GM12864 (cell line): ENCODE measurements around the gene SUN5.
"Not testable (repeated sequence)": the region's sequence is repeated elsewhere in the genome, so short reads cannot be mapped to it uniquely, and the experiment has no call there.

Experiments used
- DNase-seq: peaks from one replicate; pipeline ENCODE4 v3.0.0-alpha.2; 2011; ENCODE audit warnings: low read depth
- H3K4me3 ChIP-seq: 2 replicates; pipeline ENCODE4 v1.5.1; 2011; ENCODE audit warnings: mild to moderate bottlenecking, low read depth, low read length, control low read depth
- CTCF ChIP-seq: IDR thresholded peaks from 2 replicates; pipeline ENCODE4 v1.5.1; 2011; ENCODE audit warnings: low read depth, mild to moderate bottlenecking, moderate library complexity, low read length, control low read depth, inconsistent platforms; ENCODE audit errors: missing control alignments

Gene SUN5

DNA sequence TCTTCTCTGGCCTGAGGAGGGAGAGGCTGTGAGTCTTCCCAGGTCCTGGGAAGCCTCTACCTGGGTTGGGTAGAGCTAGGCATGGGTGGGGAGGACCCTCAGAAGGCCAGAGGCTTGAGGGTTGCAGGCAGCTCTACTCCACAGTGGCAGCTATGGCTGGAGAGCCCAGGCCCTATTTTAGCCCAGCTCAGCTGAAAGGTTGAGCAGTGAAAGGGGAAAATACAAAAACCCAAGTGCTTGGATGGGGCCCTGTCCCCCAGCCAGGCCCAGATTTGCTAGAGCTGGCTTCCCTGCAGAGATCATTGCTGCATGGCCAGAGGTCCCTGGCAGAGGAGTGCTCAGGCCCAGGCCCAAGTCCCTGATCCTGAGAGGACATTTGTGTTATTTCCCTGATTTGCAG lies 45.7 kb downstream of the SUN5 start:
- no peak for DNase-seq
- TF ChIP-seq CTCF, result no peak

DNA sequence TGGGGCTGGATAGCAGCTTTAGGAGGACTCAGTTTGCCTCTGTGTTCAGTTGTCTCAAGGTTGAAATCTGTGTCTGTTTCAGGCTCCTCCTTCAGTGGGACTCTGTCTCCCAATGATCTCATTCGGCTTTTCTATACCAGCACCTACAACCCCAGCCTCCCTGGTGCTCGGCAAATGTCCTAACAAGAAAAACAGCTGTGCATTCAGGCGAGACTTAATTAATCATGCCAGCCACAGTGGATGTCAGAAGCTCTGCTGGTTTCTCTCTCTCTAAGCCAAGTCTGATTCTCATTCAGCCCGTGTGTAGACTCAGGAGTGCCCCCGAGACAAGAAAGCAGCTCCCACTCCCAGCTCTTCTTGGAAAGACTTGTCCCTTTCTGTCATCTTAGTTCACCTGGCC lies 46.8 kb downstream of the SUN5 start:
- TF ChIP-seq CTCF, result no peak
- no peak overlapping the region for H3K4me3 ChIP-seq
- no peak for DNase-seq

More for the DNA sequence above, 45.7 kb downstream of the SUN5 start:
- H3K4me3 ChIP-seq, result no peak overlapping the region

DNA sequence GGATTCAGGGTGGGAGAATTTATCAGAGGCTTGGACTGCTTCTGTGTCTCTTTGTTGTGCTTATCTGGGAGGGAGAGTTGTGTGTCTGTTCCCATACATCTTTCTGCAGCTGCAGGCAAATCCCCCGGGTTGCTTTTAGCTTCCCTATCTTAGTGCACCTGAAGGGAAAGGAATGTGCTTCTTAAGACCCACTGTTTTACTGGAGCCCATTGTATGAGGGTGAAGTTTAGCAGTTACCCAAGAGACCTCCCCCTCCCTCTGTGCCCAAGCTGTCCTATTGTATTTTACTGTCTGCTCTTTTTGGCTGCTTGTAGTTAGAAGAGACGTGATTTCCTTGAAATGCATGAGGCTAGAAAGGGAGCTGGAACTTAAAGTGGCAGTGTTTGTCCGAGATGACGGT lies 53.7 kb downstream of the SUN5 start:
- DNase-seq, H3K4me3 ChIP-seq: not testable (repeated sequence)

DNA sequence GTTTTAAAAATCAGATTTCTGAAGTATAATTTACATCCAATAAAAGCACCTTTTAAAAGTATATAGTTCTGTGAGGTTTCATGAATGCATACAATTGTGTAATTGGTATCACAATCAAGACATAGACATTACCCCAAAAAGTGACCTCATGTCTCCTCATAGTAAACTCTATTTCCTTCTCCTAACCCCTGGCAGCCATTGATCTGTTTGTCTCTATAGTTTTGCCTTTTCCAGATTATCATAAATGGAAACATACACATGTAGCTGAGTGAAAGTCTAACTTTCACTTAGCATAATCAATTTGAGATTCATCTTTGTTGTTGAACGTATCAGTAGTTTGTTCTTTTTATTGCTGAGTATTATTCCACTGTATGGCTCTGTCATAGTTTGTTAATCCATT lies 57.6 kb downstream of the SUN5 start:
- no peak for DNase-seq
- H3K4me3 ChIP-seq, result no peak overlapping the region
- TF ChIP-seq CTCF, result no peak

GRCh38 chr20:32945710-32946221 lies 58.5 kb downstream of the SUN5 start:
- no peak for DNase-seq
- peak; percentile 53 for TF ChIP-seq CTCF
- H3K4me3 ChIP-seq, result no peak overlapping the region

GRCh38 chr20:32943490-32944052 lies 60.7 kb downstream of the SUN5 start:
- DNase-seq, result no peak
- TF ChIP-seq CTCF, result no peak
- H3K4me3 ChIP-seq, result no peak overlapping the region

- H3K4me3 ChIP-seq, result no peak overlapping the region
- no peak for DNase-seq
- TF ChIP-seq CTCF, result no peak
These were observed 62.9 kb downstream of the SUN5 start for GRCh38 chr20:32941155-32941885.
